ENCODE results near the gene KCNQ1OT1.

GRCh38 chr11:2713094-2713493, 13.3 kb upstream of the KCNQ1OT1 start:
- no peak for TF ChIP-seq CTCF (IDR thresholded peaks at IDR 0.05; ENCODE audit: low read depth, low read length)
- TF ChIP-seq POLR2A (IDR thresholded peaks at IDR 0.05; ENCODE audit: extremely low read depth, insufficient read length) = no peak
- TF ChIP-seq MAX (IDR thresholded peaks at IDR 0.05; ENCODE audit: low read depth, low read length) = no peak
- TF ChIP-seq MYC (IDR thresholded peaks at IDR 0.05; ENCODE audit: low read depth, low read length) = no peak
